GM13976 (cell line): ENCODE data around the gene ENTPD8.

Experiments
- DNase-seq: peaks from one replicate; pipeline ENCODE4 v3.0.0; 2012; ENCODE audit warnings: low spot score
- in situ Hi-C: fragments of 300-500 bp; cut with MboI; formaldehyde crosslinking; loops from one replicate; pipeline ENCODE4 v1.12.0; 2022; ENCODE audit warnings: low sequenced_read_pairs, mixed read lengths, inconsistent platforms; ENCODE audit not compliant: unreplicated experiment
- TF ChIP-seq, protein P1 (sequence below): IDR thresholded peaks from 2 replicates; pipeline ENCODE4 v1.5.1; 2012; ENCODE audit warnings: borderline replicate concordance, mild to moderate bottlenecking; ENCODE audit not compliant: insufficient read depth; ENCODE audit errors: extremely low read depth, missing control alignments, control extremely low read depth

Gene ENTPD8

DNA sequence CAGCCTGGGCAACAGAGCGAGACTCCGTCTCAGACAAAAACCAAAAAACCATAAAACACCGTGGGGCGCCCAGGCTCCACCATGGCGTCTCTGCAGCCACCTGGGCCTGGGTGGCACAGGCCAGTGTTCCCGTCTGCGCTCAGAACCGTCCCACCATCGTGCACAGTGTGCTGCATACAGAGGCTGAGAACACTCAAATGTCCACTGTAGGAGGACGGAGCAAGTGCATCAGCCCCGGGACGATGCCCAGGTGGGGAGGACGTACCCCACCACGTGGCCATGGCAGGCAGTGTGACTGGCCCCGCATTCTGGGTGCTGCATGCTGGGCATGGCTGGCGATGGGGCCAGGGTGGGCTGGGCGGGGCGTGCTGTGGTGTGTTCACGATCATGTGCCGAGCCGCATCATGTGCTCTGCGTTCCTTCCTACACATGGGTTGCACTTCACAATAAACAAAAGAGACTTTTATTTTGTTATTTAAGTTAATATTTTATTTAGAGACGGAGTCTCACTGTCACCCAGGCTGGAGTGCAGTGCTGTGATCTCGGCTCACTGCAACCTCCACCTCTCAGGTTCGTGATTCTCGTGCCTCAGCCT is 56.0 kb downstream of the ENTPD8 start:
- TF ChIP-seq, protein P1, sequence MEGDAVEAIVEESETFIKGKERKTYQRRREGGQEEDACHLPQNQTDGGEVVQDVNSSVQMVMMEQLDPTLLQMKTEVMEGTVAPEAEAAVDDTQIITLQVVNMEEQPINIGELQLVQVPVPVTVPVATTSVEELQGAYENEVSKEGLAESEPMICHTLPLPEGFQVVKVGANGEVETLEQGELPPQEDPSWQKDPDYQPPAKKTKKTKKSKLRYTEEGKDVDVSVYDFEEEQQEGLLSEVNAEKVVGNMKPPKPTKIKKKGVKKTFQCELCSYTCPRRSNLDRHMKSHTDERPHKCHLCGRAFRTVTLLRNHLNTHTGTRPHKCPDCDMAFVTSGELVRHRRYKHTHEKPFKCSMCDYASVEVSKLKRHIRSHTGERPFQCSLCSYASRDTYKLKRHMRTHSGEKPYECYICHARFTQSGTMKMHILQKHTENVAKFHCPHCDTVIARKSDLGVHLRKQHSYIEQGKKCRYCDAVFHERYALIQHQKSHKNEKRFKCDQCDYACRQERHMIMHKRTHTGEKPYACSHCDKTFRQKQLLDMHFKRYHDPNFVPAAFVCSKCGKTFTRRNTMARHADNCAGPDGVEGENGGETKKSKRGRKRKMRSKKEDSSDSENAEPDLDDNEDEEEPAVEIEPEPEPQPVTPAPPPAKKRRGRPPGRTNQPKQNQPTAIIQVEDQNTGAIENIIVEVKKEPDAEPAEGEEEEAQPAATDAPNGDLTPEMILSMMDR, result no peak
- in situ Hi-C loops, result no loop called here
- no peak for DNase-seq
